SU-DHL-6 (cell line): ENCODE measurements around the gene NEAT1.

Experiments
- H2AFZ ChIP-seq: fragments of 200-600 bp; sonication (generic); 2 replicates; pipeline ENCODE4 v1.6.1; 2014; ENCODE audit warnings: low read depth, mild to moderate bottlenecking, moderate library complexity, mixed read lengths, antibody characterized with exemption, low read length; ENCODE audit not compliant: severe bottlenecking
- H3F3A ChIP-seq: fragments of 200-600 bp; shearing (Covaris generic); 2 replicates; pipeline ENCODE4 v1.6.0; 2016; ENCODE audit warnings: antibody characterized with exemption, mild to moderate bottlenecking; ENCODE audit not compliant: insufficient read depth
- H3K27ac ChIP-seq: fragments of 200-600 bp; sonication (generic); 2 replicates; pipeline ENCODE4 v1.5.1; 2016; ENCODE audit warnings: low read depth, mild to moderate bottlenecking, low read length, moderate library complexity, mixed read lengths
- H3K27me3 ChIP-seq: fragments of 200-600 bp; sonication (generic), shearing (Covaris generic); 2 replicates; pipeline ENCODE4 v1.6.0; 2014; ENCODE audit warnings: mild to moderate bottlenecking, low read length
- H3K36me3 ChIP-seq: fragments of 200-600 bp; sonication (generic); 2 replicates; pipeline ENCODE4 v1.6.1; 2014; ENCODE audit warnings: mild to moderate bottlenecking, low read length, mixed read lengths
- H3K4me2 ChIP-seq: fragments of 300-600, 200-600 bp; shearing (Covaris generic), sonication (generic); 2 replicates; pipeline ENCODE4 v1.6.0; 2014; ENCODE audit warnings: low read length, low read depth, mild to moderate bottlenecking; ENCODE audit not compliant: poor library complexity, severe bottlenecking
- H3K4me3 ChIP-seq: fragments of 200-600 bp; sonication (generic); 2 replicates; pipeline ENCODE4 v1.5.1; 2014; ENCODE audit warnings: antibody characterized with exemption, low read length, mild to moderate bottlenecking, mixed read lengths; ENCODE audit not compliant: insufficient read depth, poor library complexity, severe bottlenecking
- H3K79me2 ChIP-seq: fragments of 200-600 bp; sonication (generic); 2 replicates; pipeline ENCODE4 v1.6.1; 2014; ENCODE audit warnings: mild to moderate bottlenecking, low read length, moderate library complexity; ENCODE audit not compliant: insufficient read depth
- H3K9ac ChIP-seq: fragments of 200-600 bp; sonication (generic); 2 replicates; pipeline ENCODE4 v1.7.0; 2014; ENCODE audit warnings: mild to moderate bottlenecking, low read length
- H3K9me2 ChIP-seq: fragments of 200-600 bp; sonication (generic); replicated peaks from 2 replicates; pipeline ENCODE4 v1.6.1; 2014; ENCODE audit warnings: low read length; ENCODE audit not compliant: insufficient read depth
- H3K9me3 ChIP-seq: fragments of 200-600 bp; sonication (generic); 2 replicates; pipeline ENCODE4 v1.6.1; 2014; ENCODE audit warnings: low read length, mixed read lengths; ENCODE audit not compliant: insufficient read depth
- H4K20me1 ChIP-seq: fragments of 200-600 bp; sonication (generic); 2 replicates; pipeline ENCODE4 v1.6.1; 2014; ENCODE audit warnings: low read depth, mild to moderate bottlenecking, antibody characterized with exemption, low read length, moderate library complexity, mixed read lengths
- EZH2phosphoT487 ChIP-seq: fragments of 200-600 bp; sonication (generic), shearing (Covaris generic); conservative IDR thresholded peaks from 2 replicates; pipeline ENCODE4 v1.6.1; 2018; ENCODE audit warnings: mild to moderate bottlenecking, antibody characterized with exemption, low read length, moderate library complexity, mixed read lengths
- TF ChIP-seq, protein P1 (sequence below): fragments of 200-600 bp; sonication (generic); IDR thresholded peaks from one replicate; pipeline ENCODE4 v1.5.1; 2017; ENCODE audit warnings: antibody characterized with exemption, mild to moderate bottlenecking, low read length, moderate library complexity; ENCODE audit not compliant: insufficient read depth, poor library complexity, severe bottlenecking

Gene NEAT1

GRCh38 chr11:65425971-65426838 is 3.6 kb downstream of the NEAT1 start:
- peak overlapping the region; percentile 99 for H3K9ac ChIP-seq
- peaks cover 6% of the 10 kb centered on the region; the same call in 1 of the 2 replicates for H3K36me3 ChIP-seq
- H3F3A ChIP-seq, result peaks cover 97% of the 10 kb centered on the region
- peak overlapping the region; percentile 98 for H3K27ac ChIP-seq
- H4K20me1 ChIP-seq, result no peaks in the 10 kb centered on the region
- TF ChIP-seq, protein P1, sequence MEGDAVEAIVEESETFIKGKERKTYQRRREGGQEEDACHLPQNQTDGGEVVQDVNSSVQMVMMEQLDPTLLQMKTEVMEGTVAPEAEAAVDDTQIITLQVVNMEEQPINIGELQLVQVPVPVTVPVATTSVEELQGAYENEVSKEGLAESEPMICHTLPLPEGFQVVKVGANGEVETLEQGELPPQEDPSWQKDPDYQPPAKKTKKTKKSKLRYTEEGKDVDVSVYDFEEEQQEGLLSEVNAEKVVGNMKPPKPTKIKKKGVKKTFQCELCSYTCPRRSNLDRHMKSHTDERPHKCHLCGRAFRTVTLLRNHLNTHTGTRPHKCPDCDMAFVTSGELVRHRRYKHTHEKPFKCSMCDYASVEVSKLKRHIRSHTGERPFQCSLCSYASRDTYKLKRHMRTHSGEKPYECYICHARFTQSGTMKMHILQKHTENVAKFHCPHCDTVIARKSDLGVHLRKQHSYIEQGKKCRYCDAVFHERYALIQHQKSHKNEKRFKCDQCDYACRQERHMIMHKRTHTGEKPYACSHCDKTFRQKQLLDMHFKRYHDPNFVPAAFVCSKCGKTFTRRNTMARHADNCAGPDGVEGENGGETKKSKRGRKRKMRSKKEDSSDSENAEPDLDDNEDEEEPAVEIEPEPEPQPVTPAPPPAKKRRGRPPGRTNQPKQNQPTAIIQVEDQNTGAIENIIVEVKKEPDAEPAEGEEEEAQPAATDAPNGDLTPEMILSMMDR, result no peak
- no peak for TF ChIP-seq EZH2phosphoT487
- no peaks in the 10 kb centered on the region for H3K27me3 ChIP-seq
- no peaks in the 10 kb centered on the region for H3K9me2 ChIP-seq
- peak overlapping the region; percentile 79 for H3K4me3 ChIP-seq
- peak overlapping the region; percentile 98 for H3K4me2 ChIP-seq
- no peaks in the 10 kb centered on the region for H3K9me3 ChIP-seq
- peaks cover 90% of the 10 kb centered on the region for H3K79me2 ChIP-seq
- H2AFZ ChIP-seq, result no peak overlapping the region

DNA sequence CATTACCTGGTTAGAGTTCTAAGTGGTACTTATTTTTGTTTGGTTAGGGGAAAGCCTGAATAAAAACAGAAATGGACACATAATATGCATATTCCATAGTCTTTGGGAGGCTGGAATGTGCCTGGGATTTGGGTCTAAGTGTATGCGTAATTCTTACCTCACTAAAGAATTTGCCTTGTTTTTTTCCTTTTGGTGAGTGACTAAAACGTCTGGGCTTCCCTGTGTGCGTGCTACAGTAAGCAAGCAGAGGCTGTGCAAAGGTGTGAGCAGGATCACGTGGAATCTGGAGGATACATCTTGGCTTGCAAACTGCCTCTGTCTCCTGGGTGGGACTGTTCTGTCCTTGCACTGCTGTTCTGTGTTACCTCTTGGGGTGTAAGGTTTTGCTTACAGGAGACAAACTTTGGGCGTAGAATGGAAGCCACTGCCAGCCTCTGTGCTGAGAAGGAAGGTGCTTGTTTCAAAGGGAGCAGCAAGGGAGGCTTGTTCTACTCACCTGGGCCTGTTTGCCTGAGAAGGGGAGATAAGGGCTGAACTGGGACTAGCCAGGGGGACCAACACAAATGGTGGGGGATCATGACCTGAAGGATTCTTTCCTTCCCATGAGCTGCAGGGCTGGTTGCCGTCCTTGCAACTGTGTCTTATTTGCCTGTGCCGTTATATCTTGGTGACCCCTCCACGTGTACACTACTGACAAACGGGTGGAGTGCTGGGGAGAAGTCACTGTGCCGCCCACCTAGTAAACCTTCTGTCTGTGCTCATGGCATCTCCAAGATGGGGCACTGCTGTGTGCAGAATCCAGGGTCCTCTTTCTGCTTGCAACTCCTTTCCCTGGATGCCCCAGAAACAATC is 4.5 kb downstream of the NEAT1 start:
- H3K79me2 ChIP-seq, result peaks cover 91% of the 10 kb centered on the region
- no peaks in the 10 kb centered on the region for H3K9me2 ChIP-seq
- peak overlapping the region; percentile 79 for H3K4me3 ChIP-seq
- H3F3A ChIP-seq, result peaks cover 98% of the 10 kb centered on the region
- no peaks in the 10 kb centered on the region for H3K27me3 ChIP-seq
- H3K36me3 ChIP-seq, result peaks cover 6% of the 10 kb centered on the region; the same call in 1 of the 2 replicates
- H3K9ac ChIP-seq, result peak overlapping the region; percentile 99
- H2AFZ ChIP-seq, result no peak overlapping the region
- H4K20me1 ChIP-seq, result no peaks in the 10 kb centered on the region
- H3K27ac ChIP-seq, result peak overlapping the region; percentile 98
- peak overlapping the region; percentile 98 for H3K4me2 ChIP-seq
- no peaks in the 10 kb centered on the region for H3K9me3 ChIP-seq
- TF ChIP-seq EZH2phosphoT487, result no peak
- TF ChIP-seq, protein P1, result no peak

GRCh38 chr11:65427691-65428577 is 5.3 kb downstream of the NEAT1 start:
- Histone ChIP-seq H3K9me2 (no peaks in the 10 kb centered on the region), H4K20me1 (no peaks in the 10 kb centered on the region), H3K36me3 (peaks cover 9% of the 10 kb centered on the region), H3K9me3 (no peaks in the 10 kb centered on the region), H3K27me3 (no peaks in the 10 kb centered on the region), H3F3A (peaks cover 100% of the 10 kb centered on the region), H2AFZ (no peak overlapping the region), H3K79me2 (peaks cover 92% of the 10 kb centered on the region), H3K27ac (peak overlapping the region; percentile 98), H3K4me2 (peak overlapping the region; percentile 98), H3K9ac (peak overlapping the region; percentile 99), H3K4me3 (peak overlapping the region; percentile 79)
- TF ChIP-seq, protein P1, result no peak
- no peak for TF ChIP-seq EZH2phosphoT487
